ENCODE measurements around the gene ACTRT2.

- TF ChIP-seq CTCF (IDR thresholded peaks at IDR 0.05; ENCODE audit: low read length): no peak
- no peak for TF ChIP-seq EZH2 (optimal IDR thresholded peaks at IDR 0.05; ENCODE audit: low read depth, low read length)
Measured at GRCh38 chr1:3026581-3027391, 5.5 kb downstream of the ACTRT2 start.
